Heart left ventricle (tissue), 16 donors: ENCODE data around the gene NEMP1. TPM values are rescaled to one million over a fixed set of nuclear protein-coding genes. Genes with fewer than 3 reads are reported as not detected.

Experiments
- ATAC-seq, 4 donors: fragments of 200-7000 bp; cut with Tn5 transposase; one replicate each; pipeline ENCODE4 v1.9.1; 2020 to 2022; ENCODE audit warnings: moderate library complexity in 4 of 4, mild to moderate bottlenecking in 3 of 4, moderate number of reproducible peaks in 1 of 4
- DNase-seq, 5 donors: peaks; one replicate each; pipeline ENCODE4 v3.0.0-alpha.2; 2020
- H3K27ac ChIP-seq, 12 donors: fragments of 200-600 bp; sonication (generic) in 4 of 12; one replicate each; pipeline versions ENCODE4 v1.5.0 to v1.8.0; 2016 to 2022; ENCODE audit warnings: mild to moderate bottlenecking in 2 of 12
- H3K27me3 ChIP-seq, 9 donors: fragments of 200-600 bp; sonication (generic) in 2 of 9; one replicate each; pipeline versions ENCODE4 v1.5.1 to v1.8.0; 2016 to 2022; ENCODE audit warnings: mild to moderate bottlenecking in 3 of 9
- H3K36me3 ChIP-seq, 9 donors: fragments of 200-600 bp; sonication (generic) in 2 of 9; one replicate each; pipeline versions ENCODE4 v1.5.0 to v1.8.0; 2018 to 2022; ENCODE audit warnings: mild to moderate bottlenecking in 2 of 9
- H3K4me1 ChIP-seq, 12 donors: fragments of 200-600 bp; sonication (generic) in 4 of 12; one replicate each; pipeline versions ENCODE4 v1.5.0 to v1.8.0; 2016 to 2022; ENCODE audit warnings: mild to moderate bottlenecking in 3 of 12
- H3K4me3 ChIP-seq, 12 donors: fragments of 200-600 bp; sonication (generic) in 4 of 12; one replicate each; pipeline versions ENCODE4 v1.5.0 to v1.8.0; 2017 to 2022; ENCODE audit warnings: mild to moderate bottlenecking in 9 of 12, moderate library complexity in 4 of 12
- H3K9me3 ChIP-seq, 12 donors: fragments of 200-600 bp; sonication (generic) in 4 of 12; one replicate each; pipeline versions ENCODE4 v1.5.0 to v1.8.0; 2016 to 2022; ENCODE audit warnings: mild to moderate bottlenecking in 1 of 12
- POLR2A ChIP-seq, 2 donors: fragments of 450-650 bp; IDR thresholded peaks; one replicate each; pipeline ENCODE4 v1.6.1; 2017; ENCODE audit warnings: antibody characterized with exemption in 2 of 2, mild to moderate bottlenecking in 2 of 2, moderate library complexity in 2 of 2
- WGBS, 4 donors: extraction: QIAGEN DNeasy Blood & Tissue Kit in 2 of 4; methylation state at CpG; one replicate each; pipeline versions ENCODE4 v1.1.5 to v1.1.7; 2013 to 2018; 5-methylcytosine and 5-hydroxymethylcytosine counted together
- intact Hi-C, 10 donors: fragments of 100-400 bp; cut with DNase I; formaldehyde crosslinking; loops; one replicate each; pipeline versions ENCODE4 v1.11.1 to v1.14.2; 2022
- polyA plus RNA-seq, 2 donors: library from polyadenylated mRNA; stranded (reverse); fragments of 200-250 nt; gene quantifications; one replicate each; pipeline ENCODE4 v1.2.3, GENCODE V29; 2013
- total RNA-seq, 9 donors: library from RNA; depleted of rRNA in 2 of 9; stranded (reverse); fragments of >200 nt in 2 of 9; fragmentation: NEBNext Ultra II Directional in 3 of 9; extraction: Animal tissue kit (Norgen Biotek cat#: 25700) in 3 of 9; gene quantifications; one replicate each; pipeline versions ENCODE4 v1.1.0 to v1.2.4, GENCODE V29; 2016 to 2023
- TF ChIP-seq, protein P1 (sequence below), 12 donors: fragments of 200-600 bp; sonication (generic) in 4 of 12; IDR thresholded peaks; one replicate each; pipeline versions ENCODE4 v1.5.0 to v1.8.0; 2018 to 2022; ENCODE audit warnings: antibody characterized with exemption in 12 of 12, mild to moderate bottlenecking in 5 of 12
- donor health status: ischemic (EF 13 %, LVEDD 7.1; RV severe dilation, severe dysfunction).
- donor health status: healthy with polysubstance abuse.
- donor health status: DM: no; HTN: yes; CAD: no.
- donor health status: DM: no; HTN: no; CAD: no.
- donor health status: ischemic (EF 25% LVEDD 6.9; RV normal size, moderate dysfunction).
- donor health status: ischemic (EF 25% LVEDD 5.7; RV mildly dilated, moderate dysfunction).
- donor health status: healthy.
- donor health status: DM: yes; HTN: yes; CAD: no.
- donor health status: ischemic (EF 35%, LVEDD 5.7; RV mildly dilated, moderate dysfunction).
- donor health status: nonischemic (EF 11% LVEDD 7.7; RV severe dilation, severe dysfunction).
- donor health status: DM: yes; HTN: yes; CAD: no.
- donor health status: PGD.
- donor health status: ischemic (EF 29% LVEDD 5.4; RV normal size, mild dysfunction).
- donor health status: nonischemic (EF 23%, LVEDD 6.1; RV moderate dilation, normal function).

Gene NEMP1
- total and polyA plus RNA-seq, 11 donors = 1.4 to 12.0 (median 3.5) TPM

DNA sequence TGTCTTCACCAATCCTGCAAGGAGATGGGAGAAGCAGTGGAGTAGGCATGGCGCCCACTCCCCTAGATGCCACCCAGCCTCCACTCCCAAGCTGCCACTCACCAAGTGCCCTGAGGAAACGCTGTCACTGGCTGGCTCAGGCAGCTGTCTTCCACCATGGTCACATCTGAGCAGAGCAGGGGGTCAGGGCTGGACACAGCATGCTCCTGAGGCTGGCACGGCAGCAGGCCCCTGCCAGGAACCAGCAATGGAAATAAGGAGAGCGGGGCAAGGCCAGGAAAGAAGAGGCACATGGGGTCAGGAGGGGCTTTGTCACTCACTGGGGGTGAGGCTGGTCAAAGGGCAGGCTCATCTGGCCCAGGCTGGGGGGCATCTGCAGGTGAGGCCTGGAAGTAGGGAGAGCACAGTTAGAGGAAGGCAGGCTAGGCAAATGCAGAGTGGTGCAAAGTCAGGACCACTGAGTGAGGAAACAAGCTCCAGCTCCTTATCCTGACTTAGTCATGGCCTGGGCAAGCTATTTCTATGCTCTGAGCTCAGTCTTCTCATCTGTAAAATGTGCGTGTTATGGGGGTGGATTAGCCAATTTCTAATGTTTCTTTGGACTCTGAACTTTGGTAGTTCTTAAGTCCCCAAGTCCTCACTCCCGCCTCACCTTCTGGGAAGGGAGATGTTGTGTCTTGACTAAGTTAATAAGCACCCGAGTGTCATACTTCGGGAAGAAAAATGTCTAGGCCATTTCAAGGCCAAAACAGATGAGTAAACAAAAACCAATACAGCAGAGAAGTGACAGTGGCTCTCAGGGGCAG lies 18.4 kb upstream of the NEMP1 start:
- TF ChIP-seq, protein P1, sequence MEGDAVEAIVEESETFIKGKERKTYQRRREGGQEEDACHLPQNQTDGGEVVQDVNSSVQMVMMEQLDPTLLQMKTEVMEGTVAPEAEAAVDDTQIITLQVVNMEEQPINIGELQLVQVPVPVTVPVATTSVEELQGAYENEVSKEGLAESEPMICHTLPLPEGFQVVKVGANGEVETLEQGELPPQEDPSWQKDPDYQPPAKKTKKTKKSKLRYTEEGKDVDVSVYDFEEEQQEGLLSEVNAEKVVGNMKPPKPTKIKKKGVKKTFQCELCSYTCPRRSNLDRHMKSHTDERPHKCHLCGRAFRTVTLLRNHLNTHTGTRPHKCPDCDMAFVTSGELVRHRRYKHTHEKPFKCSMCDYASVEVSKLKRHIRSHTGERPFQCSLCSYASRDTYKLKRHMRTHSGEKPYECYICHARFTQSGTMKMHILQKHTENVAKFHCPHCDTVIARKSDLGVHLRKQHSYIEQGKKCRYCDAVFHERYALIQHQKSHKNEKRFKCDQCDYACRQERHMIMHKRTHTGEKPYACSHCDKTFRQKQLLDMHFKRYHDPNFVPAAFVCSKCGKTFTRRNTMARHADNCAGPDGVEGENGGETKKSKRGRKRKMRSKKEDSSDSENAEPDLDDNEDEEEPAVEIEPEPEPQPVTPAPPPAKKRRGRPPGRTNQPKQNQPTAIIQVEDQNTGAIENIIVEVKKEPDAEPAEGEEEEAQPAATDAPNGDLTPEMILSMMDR (IDR thresholded peaks at IDR 0.05) = no peak
- TF ChIP-seq POLR2A (IDR thresholded peaks at IDR 0.05) = no peak
- Histone ChIP-seq H3K9me3 (no peaks in the 10 kb centered on the region), H3K4me3 (no peak overlapping the region), H3K36me3 (peaks cover 0 to 94% (median 83%) of the 10 kb centered on the region in 9 donors), H3K27ac (no peak overlapping the region), H3K27me3 (no peaks in the 10 kb centered on the region), H3K4me1 (peaks cover 0 to 36% (median 17%) of the 10 kb centered on the region in 12 donors)
- ATAC-seq (no peak), DNase-seq (peak in 1 of 5 donors; percentile 24)
- WGBS, 4 donors = 85 to 92% (median 91%) methylated on average over 7 to 8 of the region's 8 CpGs
- intact Hi-C loops = no loop called here

GRCh38 chr12:57096099-57096572 lies 17.5 kb upstream of the NEMP1 start:
- intact Hi-C loops = no loop called here
- peak in 1 of 5 donors; percentile 20 for DNase-seq
- Histone ChIP-seq H3K27ac (peak overlapping the region in 1 of 12 donors; percentile 22), H3K9me3 (no peaks in the 10 kb centered on the region), H3K27me3 (no peaks in the 10 kb centered on the region), H3K4me3 (no peak overlapping the region), H3K4me1 (peaks cover 0 to 44% (median 25%) of the 10 kb centered on the region in 12 donors), H3K36me3 (peaks cover 0 to 95% (median 87%) of the 10 kb centered on the region in 9 donors)
- ATAC-seq = no peak
- TF ChIP-seq, protein P1 (IDR thresholded peaks at IDR 0.05) = no peak
- TF ChIP-seq POLR2A (IDR thresholded peaks at IDR 0.05) = no peak
- WGBS, 4 donors = 83 to 88% (median 86%) methylated on average over 6 of the region's 6 CpGs

DNA sequence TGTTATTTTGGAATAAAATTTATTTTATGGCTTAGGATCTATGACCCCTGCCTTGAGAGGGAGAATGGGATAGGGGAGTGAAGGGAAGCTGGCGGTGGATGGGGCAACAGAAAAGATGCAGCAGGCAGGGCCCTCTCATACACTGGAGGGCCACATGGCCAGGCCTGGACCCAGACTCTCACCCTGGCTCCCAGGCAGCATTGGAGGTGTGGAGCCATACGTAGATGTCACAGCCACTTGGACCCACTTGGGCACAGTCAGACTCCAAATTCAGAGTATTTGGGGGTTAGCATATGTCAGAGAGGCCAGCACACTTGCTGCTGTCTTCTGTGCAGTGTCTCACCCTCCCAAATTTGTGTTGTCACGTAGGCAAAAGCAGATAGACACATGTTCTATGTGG lies 16.8 kb upstream of the NEMP1 start:
- H3K4me3 ChIP-seq = no peak overlapping the region
- H3K27ac ChIP-seq = peak overlapping the region in 2 of 12 donors; percentile 77 to 99
- 78 to 91% (median 84%) methylated on average over 3 of the region's 3 CpGs for WGBS, 4 donors
- intact Hi-C loops = no loop called here
- DNase-seq (peak in 1 of 5 donors; percentile 8), ATAC-seq (no peak)
- peaks cover 0 to 92% (median 87%) of the 10 kb centered on the region in 9 donors for H3K36me3 ChIP-seq
- no peaks in the 10 kb centered on the region for H3K9me3 ChIP-seq
- no peaks in the 10 kb centered on the region for H3K27me3 ChIP-seq
- peaks cover 0 to 51% (median 32%) of the 10 kb centered on the region in 12 donors for H3K4me1 ChIP-seq
- no peak for TF ChIP-seq POLR2A (IDR thresholded peaks at IDR 0.05)
- TF ChIP-seq, protein P1 (IDR thresholded peaks at IDR 0.05) = no peak
